A673 (cell line): ENCODE measurements around the gene TMOD1. TPM values are rescaled to one million over a fixed set of nuclear protein-coding genes. Genes with fewer than 3 reads are reported as not detected.
"Not testable (repeated sequence)": the region's sequence is repeated elsewhere in the genome, so short reads cannot be mapped to it uniquely, and the experiment has no call there.

Experiments used
- Bru-seq: library from RNA; stranded (reverse); fragments of 400-500 nt; gene quantifications from one replicate; lab custom pipeline; 2021; lab: Mats Ljungman, UMichigan
- BruChase-seq, 2 experiments: library from RNA; stranded (reverse); fragments of 400-500 nt; gene quantifications; one replicate each; lab custom pipeline; 2021; lab: Mats Ljungman, UMichigan
- BruUV-seq: library from RNA; stranded (reverse); fragments of 400-500 nt; replicated peaks from 2 replicates; lab custom pipeline; 2021; lab: Mats Ljungman, UMichigan
- CTCF ChIA-PET: fragments of 300-600 bp; sonication (Branson Sonifier 250); formaldehyde crosslinking; loops from one replicate; lab custom pipeline; 2022; ENCODE audit warnings: antibody characterized with exemption; lab: Charles Lee
- POLR2A ChIA-PET: fragments of 300-600 bp; sonication (Branson Sonifier 250); formaldehyde crosslinking; loops from one replicate; lab custom pipeline; 2022; ENCODE audit warnings: antibody characterized with exemption; ENCODE audit not compliant: low non-redundant PET; lab: Charles Lee
- DNase-seq: peaks from one replicate; pipeline ENCODE4 v3.0.0-alpha.2; 2015; ENCODE audit warnings: low spot score
- H3K27ac ChIP-seq: fragments of 200-600 bp; sonication (generic); 2 replicates; pipeline ENCODE4 v1.5.1; 2016; ENCODE audit warnings: mixed run types, low read depth, mild to moderate bottlenecking, mixed read lengths, antibody characterized with exemption, low read length; ENCODE audit not compliant: poor library complexity, severe bottlenecking
- H3K27me3 ChIP-seq: fragments of 200-600 bp; sonication (generic); replicated peaks from 2 replicates; pipeline ENCODE4 v1.6.1; 2017; ENCODE audit warnings: mixed run types, low read depth, mild to moderate bottlenecking, mixed read lengths, antibody characterized with exemption, low read length; ENCODE audit not compliant: insufficient read depth, poor library complexity
- H3K36me3 ChIP-seq: fragments of 200-600 bp; sonication (generic); 2 replicates; pipeline ENCODE4 v1.6.1; 2016; ENCODE audit warnings: mixed run types, mild to moderate bottlenecking, mixed read lengths, antibody characterized with exemption, low read length; ENCODE audit not compliant: insufficient read depth, poor library complexity, severe bottlenecking
- H3K4me1 ChIP-seq: fragments of 200-600 bp; sonication (generic); 2 replicates; pipeline ENCODE4 v1.6.1; 2017; ENCODE audit warnings: mixed run types, mild to moderate bottlenecking, mixed read lengths, antibody characterized with exemption, low read length; ENCODE audit not compliant: insufficient read depth, poor library complexity, severe bottlenecking
- H3K4me3 ChIP-seq: fragments of 200-600 bp; sonication (generic); 2 replicates; pipeline ENCODE4 v1.5.1; 2016; ENCODE audit warnings: low read depth, mixed run types, mild to moderate bottlenecking, mixed read lengths, low read length; ENCODE audit not compliant: poor library complexity, severe bottlenecking
- H3K9me3 ChIP-seq: fragments of 200-600 bp; sonication (generic); 2 replicates; pipeline ENCODE4 v1.6.1; 2016; ENCODE audit warnings: mixed run types, low read depth, mild to moderate bottlenecking, mixed read lengths, antibody characterized with exemption, low read length; ENCODE audit not compliant: poor library complexity, severe bottlenecking
- EZH2 ChIP-seq: fragments of 200-600 bp; sonication (generic); IDR thresholded peaks from 2 replicates; pipeline ENCODE4 v1.6.1; 2017; ENCODE audit warnings: borderline replicate concordance, low read depth, mild to moderate bottlenecking, mixed read lengths, antibody characterized with exemption, low read length; ENCODE audit not compliant: poor library complexity, severe bottlenecking
- intact Hi-C: fragments of 100-400 bp; cut with micrococcal nuclease; formaldehyde crosslinking; loops from one replicate; pipeline ENCODE4 v1.10.0; 2022; ENCODE audit not compliant: unreplicated experiment
- long read RNA-seq: library from polyadenylated mRNA; stranded (forward); transcript quantifications from one replicate; pipeline ENCODE4 v2.0.0, GENCODE V29; 2022
- total RNA-seq: library from RNA; stranded (reverse); gene quantifications from 2 replicates; pipeline ENCODE4 v1.2.3, GENCODE V29; 2021
- TF ChIP-seq, protein P1 (sequence below): fragments of 300-800, 200-600 bp; sonication (generic); conservative IDR thresholded peaks from 2 replicates; pipeline ENCODE4 v1.5.1; 2017; ENCODE audit warnings: low read depth, mild to moderate bottlenecking, antibody characterized with exemption, low read length, moderate library complexity, mixed read lengths

The TMOD1 gene
- total RNA-seq = 0.09 and 0.24 TPM in 2 replicates
- percentile 6 among the genes with signal in this experiment for Bru-seq, nascent RNA
- BruChase-seq, experiment 1, labeled RNA remaining after a 2-hour chase = percentile 9 among the genes with signal in this experiment
- percentile 9 among the genes with signal in this experiment for BruChase-seq, experiment 2, labeled RNA remaining after a 6-hour chase
- long read RNA-seq = 0 reads

GRCh38 chr9:97501177-97501971, at the start of gene TMOD1:
TSS of gene TMOD1 (plus strand) at chr9:97501666. CDS start at chr9:97524189, 22,523 bp downstream.
- Histone ChIP-seq H3K27me3 (peaks cover 73% of the 10 kb centered on the region), H3K36me3 (no peaks in the 10 kb centered on the region), H3K27ac (no peak within 1 kb of the TSS), H3K4me1 (peaks cover 7% of the 10 kb centered on the region), H3K9me3 (no peaks in the 10 kb centered on the region), H3K4me3 (peak within 1 kb of the TSS; percentile 45)
- ChIA-PET POLR2A (interaction anchor here (0.6 kb wide), 1 partner anchor 44 kb away, joined by 3 read pairs; no protein-coding TSS in a partner anchor), CTCF (interaction anchor here (0.5 to 0.6 kb wide), 2 partner anchors 31 to 104 kb away, joined by 3 to 4 read pairs; no protein-coding TSS in a partner anchor)
- BruUV-seq = no TSS peak
- TF ChIP-seq, protein P1, sequence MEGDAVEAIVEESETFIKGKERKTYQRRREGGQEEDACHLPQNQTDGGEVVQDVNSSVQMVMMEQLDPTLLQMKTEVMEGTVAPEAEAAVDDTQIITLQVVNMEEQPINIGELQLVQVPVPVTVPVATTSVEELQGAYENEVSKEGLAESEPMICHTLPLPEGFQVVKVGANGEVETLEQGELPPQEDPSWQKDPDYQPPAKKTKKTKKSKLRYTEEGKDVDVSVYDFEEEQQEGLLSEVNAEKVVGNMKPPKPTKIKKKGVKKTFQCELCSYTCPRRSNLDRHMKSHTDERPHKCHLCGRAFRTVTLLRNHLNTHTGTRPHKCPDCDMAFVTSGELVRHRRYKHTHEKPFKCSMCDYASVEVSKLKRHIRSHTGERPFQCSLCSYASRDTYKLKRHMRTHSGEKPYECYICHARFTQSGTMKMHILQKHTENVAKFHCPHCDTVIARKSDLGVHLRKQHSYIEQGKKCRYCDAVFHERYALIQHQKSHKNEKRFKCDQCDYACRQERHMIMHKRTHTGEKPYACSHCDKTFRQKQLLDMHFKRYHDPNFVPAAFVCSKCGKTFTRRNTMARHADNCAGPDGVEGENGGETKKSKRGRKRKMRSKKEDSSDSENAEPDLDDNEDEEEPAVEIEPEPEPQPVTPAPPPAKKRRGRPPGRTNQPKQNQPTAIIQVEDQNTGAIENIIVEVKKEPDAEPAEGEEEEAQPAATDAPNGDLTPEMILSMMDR = 0 out of 2 replicates have a peak, but pooled peaks have one; percentile 22
- TF ChIP-seq EZH2 = peak; percentile 45
- DNase-seq = peak; percentile 66
- intact Hi-C loops = no loop called here

DNA sequence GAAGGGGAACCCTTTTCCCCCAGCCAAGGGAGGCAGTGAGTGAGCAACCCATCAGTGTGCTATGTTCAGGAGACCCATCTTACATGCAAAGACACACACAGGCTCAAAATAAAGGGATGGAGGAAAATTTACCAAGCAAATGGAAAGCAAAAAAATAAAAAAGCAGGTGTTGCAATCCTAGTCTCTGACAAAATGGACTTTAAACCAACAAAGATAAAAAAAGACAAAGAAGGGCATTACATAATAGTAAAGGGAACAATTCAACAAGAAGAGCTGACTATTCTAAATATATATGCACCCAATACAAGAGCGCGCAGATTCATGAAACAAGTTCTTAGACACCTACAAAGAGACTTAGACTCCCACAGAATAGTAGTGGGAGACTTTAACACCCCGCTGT, 47.9 kb upstream of the TMOD1 start:
- CTCF ChIA-PET, DNase-seq, H3K36me3 ChIP-seq, H3K27me3 ChIP-seq, BruUV-seq, H3K4me1 ChIP-seq, intact Hi-C loops, H3K9me3 ChIP-seq, H3K27ac ChIP-seq, POLR2A ChIA-PET, H3K4me3 ChIP-seq: not testable (repeated sequence)

- BruUV-seq, CTCF ChIA-PET, intact Hi-C loops: not testable (repeated sequence)
Observed at GRCh38 chr9:97456841-97457240, 44.6 kb upstream of the TMOD1 start.

DNA sequence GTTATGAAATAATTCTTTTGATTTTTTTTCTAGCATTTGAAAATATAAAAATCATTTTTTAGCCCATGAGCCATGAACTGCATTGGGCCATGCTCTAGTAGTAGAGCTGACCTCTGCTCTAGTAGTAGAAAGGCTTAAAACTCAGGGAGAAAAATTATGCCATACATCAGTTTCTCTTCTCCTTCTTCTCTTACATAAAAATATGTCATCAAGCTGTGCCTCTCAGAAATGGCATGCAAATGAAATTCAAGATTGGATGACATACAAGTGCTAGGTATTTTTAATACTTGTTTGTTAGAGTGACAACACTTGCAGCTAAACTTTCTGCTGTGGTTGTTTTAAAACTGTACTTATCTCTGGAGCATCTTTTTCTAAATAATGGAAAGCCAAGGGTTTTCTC, 42.1 kb upstream of the TMOD1 start:
- H3K27me3 ChIP-seq = no peaks in the 10 kb centered on the region
- no TSS peak for BruUV-seq
- CTCF ChIA-PET = no interaction called here

More at GRCh38 chr9:97456841-97457240, 44.6 kb upstream of the TMOD1 start:
- H3K4me1 ChIP-seq, H3K9me3 ChIP-seq, POLR2A ChIA-PET, H3K27me3 ChIP-seq, DNase-seq, H3K4me3 ChIP-seq, H3K27ac ChIP-seq, H3K36me3 ChIP-seq: not testable (repeated sequence)

More for the DNA sequence above, 42.1 kb upstream of the TMOD1 start:
- intact Hi-C loops = no loop called here
- Histone ChIP-seq H3K9me3 (no peaks in the 10 kb centered on the region), H3K36me3 (no peaks in the 10 kb centered on the region), H3K4me3 (no peak overlapping the region), H3K27ac (no peak overlapping the region), H3K4me1 (no peaks in the 10 kb centered on the region)
- TF ChIP-seq EZH2 = no peak
- TF ChIP-seq, protein P1 = no peak
- POLR2A ChIA-PET = no interaction called here
- DNase-seq = no peak
